Activated CD8-positive, alpha-beta memory T cell treated with anti-CD3 and anti-CD28 coated beads for 48 hours (primary cell): ENCODE results near the gene JSRP1.

ENCODE experiments used
- DNase-seq, 3 experiments: peaks; one replicate each; pipeline ENCODE4 v3.0.0-alpha.2; 2020; ENCODE audit warnings: low read depth in 2 of 3, low spot score in 2 of 3

The JSRP1 gene

DNA sequence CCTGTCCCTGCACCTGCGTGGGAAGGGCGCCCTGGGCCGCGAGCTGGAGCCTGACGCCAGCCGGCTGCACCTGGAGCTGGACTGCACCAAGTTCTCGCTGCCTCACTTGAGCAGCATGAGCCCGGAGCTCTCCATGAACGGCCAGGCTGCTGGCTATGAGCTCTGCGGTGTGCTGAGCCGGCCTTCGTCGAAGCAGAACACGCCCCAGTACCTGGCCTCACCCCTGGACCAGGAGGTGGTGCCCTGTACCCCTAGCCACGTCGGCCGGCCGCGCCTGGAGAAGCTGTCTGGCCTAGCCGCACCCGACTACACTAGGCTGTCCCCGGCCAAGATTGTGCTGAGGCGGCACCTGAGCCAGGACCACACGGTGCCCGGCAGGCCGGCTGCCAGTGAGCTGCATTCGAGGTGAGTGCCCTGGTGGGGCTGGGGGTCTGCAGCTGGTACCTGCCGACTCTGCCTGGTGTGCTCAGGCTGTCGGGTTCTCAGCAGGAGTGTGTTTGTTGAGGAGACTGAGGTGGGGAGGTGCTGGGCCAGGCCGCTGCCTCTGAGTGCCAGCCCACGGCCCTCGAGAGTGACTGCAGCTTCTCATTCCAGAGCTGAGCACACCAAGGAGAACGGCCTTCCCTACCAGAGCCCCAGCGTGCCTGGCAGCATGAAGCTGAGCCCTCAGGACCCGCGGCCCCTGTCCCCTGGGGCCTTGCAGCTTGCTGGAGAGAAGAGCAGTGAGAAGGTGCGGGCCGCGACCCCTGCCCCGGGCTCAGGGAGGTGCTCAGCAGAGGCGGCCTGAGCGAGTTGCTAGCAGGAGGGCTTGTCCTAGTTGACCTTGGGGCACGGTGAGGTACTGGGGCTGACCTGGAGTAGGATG is 39.6 kb downstream of the JSRP1 start:
- no peak for DNase-seq

DNA sequence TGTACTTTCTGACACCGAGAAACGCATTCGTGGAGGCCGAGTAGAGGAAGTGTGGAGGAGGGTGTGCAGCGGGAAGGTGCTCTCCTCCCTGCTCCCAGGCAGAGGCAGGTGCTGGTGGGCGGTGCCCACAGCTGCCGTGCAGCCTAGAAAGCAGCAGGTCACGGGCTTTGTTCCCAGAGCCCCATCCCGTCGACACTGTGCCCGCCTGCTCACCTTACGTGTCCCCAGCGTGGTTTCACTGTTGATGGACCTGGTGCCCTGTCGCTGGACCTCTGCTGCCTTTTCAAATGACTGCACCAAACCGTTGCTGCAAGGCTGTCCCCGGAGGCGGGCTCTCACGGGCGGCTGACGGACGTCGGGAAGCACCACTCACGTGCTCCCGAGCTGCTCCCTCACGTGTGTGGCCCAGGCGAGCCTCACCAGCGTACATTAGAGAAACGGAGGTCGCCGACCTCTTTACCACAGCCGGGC is 40.9 kb downstream of the JSRP1 start:
- no peak for DNase-seq

DNA sequence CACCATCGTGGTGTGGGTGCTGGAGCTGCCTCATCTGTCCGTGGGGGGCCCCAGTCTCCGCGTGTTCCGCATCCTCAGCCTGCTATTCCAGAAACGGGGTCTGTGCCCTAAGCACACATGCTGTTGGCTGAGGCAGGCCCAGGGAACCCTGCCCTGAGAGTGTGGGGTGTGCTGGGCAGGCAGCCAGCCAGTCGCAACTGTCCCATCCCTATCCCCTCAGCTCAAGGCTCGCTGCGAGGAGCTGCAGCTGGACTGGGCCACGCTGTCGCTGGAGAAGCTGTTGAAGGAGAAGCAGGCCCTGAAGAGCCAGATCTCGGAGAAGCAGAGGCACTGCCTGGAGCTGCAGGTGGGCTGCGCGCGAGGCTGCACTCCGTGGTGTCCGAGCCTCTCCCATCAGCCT is 42.0 kb downstream of the JSRP1 start:
- DNase-seq, result no peak

DNA sequence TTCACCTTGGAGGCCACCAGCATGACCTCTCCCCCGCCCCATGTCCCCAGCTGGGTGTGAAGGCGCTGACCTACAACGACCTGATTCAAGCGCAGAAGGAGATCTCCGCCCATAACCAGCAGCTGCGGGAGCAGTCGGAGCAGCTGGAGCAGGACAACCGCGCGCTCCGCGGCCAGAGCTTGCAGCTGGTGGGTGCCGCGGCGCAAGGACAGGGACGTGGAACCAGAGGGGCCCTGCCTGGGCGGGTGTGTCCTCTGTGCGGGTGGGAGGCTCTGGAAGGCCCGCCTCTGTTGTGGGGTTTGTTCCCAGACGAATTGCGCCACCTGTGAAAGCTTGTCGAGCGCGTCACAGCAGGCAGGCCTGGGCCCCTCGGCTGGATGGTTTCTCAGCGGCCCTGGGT is 42.4 kb downstream of the JSRP1 start:
- no peak for DNase-seq

DNA sequence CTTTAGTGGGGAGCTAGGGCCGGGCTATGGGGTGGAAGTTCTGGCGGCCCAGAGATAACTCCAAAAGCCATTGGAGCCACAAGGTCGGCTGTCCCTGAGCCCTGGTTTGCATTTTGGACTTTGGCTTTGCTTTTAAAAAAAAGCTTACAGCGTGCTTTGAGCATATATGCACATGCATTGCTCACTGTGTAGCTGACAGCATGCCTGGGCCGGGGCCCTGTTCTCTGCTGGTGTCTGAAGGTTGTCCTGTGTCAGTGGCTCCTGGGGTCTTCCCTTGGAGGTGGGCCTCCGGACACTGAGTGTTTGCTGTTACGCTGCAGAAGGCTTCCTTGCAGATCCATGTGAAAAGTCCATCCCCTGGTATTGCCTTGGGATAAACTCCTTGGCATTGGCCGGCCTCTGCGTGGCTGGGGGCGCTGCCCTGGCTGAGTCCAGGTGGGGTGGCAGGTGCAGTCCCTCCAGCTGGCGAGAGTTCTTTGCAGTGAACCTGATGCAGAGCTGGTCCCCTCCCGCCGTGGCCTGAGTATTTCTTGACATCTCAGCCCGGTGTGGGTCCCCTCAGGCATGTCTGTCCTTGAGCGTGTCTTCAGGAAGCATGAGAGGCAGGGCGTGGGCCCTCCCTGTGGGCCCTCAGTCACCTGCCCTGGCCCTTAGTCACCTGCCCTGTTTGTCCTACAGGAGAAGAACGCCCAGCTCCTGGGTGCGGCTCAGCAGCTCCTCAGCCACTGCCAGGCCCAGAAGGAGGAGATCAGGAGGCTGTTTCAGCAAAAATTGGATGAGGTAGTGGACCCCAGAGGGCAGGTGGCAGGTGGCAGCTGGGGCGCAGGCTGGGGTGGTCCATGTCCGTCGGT is 43.1 kb downstream of the JSRP1 start:
- DNase-seq, result no peak

DNA sequence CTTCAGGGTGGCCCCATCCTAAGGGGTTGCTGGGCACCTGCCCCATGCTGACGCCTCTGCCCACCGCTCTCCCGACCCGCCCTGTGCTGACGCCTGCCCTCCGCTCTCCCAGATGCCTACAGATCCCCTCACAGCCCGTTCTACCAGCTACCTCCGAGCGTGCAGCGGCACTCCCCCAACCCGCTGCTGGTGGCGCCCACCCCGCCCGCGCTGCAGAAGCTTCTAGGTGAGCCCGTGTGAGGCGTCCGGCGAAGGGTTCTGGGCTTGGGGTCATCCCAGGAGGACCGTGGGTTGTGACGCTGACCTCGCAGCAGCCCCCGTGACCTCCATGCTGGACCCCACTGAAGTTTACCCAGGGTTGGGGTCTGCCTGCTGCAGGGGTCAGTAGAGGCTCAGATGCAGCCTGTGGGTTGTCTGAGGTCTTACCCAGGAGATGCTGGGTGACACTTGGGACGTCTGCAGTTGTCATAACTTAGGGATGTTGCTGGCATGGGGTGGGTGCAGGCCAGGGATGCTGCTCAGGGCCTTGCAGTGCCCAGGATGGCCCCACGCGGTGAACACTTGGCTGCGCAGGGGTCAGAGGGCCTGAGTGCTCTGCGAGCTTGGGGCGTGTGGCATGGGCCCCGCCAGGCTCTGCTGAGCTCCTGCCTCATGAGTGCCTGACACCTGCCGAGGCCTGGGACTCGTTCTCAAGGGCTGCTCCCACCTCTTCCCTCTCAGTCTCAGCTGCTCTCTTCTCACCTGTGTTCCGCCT is 45.1 kb downstream of the JSRP1 start:
- DNase-seq, result no peak

DNA sequence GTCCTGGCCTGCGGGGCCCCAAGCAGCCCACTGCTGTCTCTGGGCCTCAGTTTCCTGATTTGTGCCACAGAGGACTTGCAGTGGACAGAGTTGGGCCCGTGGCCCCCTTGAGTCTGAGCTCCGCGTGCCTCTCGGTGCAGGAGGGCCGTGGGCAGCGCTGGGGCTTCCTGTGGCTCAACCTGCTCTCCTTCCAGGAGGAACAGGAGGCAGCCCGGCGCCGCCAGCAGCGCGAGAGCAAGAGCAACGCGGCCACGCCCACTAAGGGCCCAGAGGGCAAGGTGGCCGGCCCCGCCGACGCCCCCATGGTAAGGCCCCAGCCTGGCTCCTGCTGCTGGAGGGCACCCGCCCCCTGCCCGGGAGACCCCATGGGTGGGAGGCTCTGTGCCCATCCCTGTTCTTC is 46.0 kb downstream of the JSRP1 start:
- no peak for DNase-seq

DNA sequence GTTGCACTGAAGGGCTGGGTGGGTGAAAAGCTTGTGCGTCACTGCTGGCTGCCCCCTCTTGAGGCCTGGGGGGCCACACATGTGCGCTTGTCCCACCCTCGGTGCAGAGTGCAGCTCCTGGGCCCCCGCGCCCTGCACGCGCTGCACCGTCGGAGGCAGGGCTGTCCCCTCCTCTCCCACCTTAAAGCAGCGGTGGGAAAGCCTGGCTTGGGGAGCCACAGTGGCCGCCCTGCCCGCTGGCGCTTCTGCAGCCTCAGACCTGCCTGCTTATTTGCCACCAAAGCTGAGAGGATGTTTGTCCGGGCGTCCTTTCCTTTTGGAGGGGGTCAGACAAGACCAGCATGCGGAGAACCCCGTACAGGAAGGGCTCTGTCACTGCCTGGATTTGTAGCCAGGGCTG is 46.8 kb downstream of the JSRP1 start:
- no peak for DNase-seq

DNA sequence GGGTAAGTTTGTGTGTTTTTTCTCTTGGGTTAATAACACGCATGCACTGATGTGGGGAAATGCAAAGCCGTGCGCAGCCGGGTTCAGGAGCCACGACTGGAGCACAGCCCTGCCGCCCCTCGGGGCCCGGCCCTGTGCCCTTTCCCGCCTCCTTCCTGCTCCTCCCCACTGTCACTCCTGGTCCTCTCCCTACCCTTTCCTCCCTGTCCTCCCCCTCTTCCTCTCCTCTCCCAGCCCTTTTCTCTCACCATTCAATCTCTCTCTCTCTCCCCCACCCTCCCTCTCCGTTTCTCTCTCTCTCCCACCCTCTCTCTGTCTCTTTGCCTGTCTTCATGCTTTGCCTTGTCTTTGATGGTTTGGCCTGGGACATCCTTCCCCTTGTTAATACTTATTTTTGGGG is 47.2 kb downstream of the JSRP1 start:
- no peak for DNase-seq

DNA sequence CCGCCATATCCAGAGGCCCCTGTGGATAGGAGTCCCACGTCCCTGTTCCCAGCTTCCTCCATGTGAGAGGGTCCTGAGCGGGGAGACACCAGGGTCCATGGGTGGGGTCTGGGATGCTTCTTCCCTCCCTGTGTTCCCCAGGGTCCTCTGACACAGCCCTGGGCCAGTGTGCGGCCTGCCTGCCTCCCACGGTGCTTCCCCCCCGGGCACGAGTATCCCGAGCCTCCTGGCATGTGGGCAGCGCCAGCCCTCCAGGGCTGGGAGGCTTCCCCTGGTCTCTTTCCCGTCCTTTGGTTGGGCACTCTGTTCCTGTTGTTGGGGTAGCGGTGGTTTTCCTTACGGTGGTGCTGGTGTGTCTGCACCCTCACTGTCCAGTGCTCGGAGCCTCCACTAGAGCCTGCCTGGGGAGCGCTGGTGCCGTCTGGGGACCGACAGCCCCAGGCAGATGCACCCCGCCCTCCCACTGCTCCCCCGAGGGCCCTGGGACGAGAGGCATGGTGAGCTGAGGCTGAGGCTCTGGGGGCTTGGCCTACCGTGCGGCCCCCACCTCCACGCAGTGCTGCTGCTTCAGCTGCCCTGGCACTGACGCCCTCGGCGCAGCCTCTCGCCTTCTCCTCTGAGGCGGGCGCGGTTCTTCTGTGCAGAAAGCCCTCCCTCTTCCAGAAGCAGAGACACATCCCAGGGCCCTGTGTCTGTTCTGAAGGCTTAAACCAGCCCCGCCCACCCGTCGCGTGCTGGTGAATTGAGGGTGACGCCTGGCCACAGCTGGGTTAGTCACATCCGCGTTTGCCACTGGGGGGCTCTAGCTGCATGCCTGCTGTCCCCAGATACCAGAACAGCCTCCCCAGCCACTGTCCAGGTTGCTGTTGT is 48.0 kb downstream of the JSRP1 start:
- no peak for DNase-seq

DNA sequence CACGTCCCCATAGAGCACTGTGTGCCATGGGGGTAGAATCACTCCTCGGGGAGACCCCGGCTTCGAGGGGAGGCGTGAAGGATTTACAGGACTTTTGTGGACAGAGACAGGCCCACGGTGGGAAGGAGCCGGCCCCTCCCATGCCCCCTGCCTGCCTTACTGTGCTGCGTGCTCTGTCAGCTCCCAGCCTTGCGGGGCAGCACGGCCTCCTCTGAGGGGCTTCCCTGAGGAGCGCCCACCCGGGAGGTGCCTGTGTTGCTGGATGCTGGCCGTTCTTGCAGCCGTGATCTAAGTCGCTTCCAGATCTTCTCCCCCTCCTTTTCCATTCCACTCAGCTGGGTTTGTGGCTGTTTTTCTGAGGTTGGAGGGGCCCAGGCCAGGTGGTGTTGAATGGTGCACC is 49.2 kb downstream of the JSRP1 start:
- DNase-seq, result no peak

DNA sequence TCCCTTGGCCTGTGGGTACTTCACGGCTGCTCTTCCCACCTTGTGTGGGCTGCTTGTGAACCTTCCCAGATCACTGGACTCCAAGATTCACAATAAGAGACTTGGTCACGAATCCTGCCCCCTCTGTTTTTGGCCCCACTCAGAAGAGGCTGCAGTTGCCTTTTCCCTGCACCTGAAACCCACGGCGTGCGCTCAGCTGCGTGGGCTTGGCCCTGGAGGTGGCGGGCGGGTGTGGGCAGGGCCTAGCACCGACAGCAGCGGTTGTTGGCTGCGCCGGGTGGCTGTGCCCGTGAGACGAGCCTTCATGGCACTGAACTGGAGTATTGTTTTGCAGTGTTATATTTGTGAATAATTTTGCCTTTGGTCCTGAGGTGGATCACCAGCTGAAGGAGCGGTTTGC is 53.9 kb downstream of the JSRP1 start:
- DNase-seq, result no peak
